H1 (cell line): ENCODE measurements around the gene LRP5. TPM values are rescaled to one million over a fixed set of nuclear protein-coding genes. Genes with fewer than 3 reads are reported as not detected.

Experiments
- CTCF ChIA-PET: fragments of 300-600 bp; sonication (Branson Sonifier 250); formaldehyde crosslinking; loops from one replicate; lab custom pipeline; 2021; ENCODE audit not compliant: partially characterized antibody; lab: Charles Lee
- POLR2A ChIA-PET: fragments of 300-600 bp; sonication (Branson Sonifier 250); formaldehyde crosslinking; loops from one replicate; lab custom pipeline; 2021; ENCODE audit warnings: inconsistent platforms; ENCODE audit not compliant: partially characterized antibody; lab: Charles Lee
- DNase-seq, 2 experiments: peaks; one replicate each; pipeline versions ENCODE4 v3.0.0 to v3.0.0-alpha.2; 2010 to 2022; ENCODE audit warnings: low spot score in 2 of 2, low read depth in 1 of 2, mixed read lengths in 1 of 2
- FAIRE-seq: peaks from 2 replicates; lab custom pipeline; 2011; peaks lifted over from hg19 to GRCh38; lab: Jason Lieb, UNC
- H2AFZ ChIP-seq: 2 replicates; pipeline ENCODE4 v1.8.1; 2012; ENCODE audit warnings: low read length, inconsistent platforms
- H2AK5ac ChIP-seq: 2 replicates; pipeline ENCODE4 v1.6.1; 2013; ENCODE audit warnings: low read depth, low read length
- H2BK120ac ChIP-seq: replicated peaks from 2 replicates; pipeline ENCODE3; 2013; ENCODE audit warnings: low read depth, low read length, inconsistent platforms
- H2BK12ac ChIP-seq: 2 replicates; pipeline ENCODE4 v1.6.1; 2013; ENCODE audit warnings: low read depth, low read length
- H2BK15ac ChIP-seq: 2 replicates; pipeline ENCODE4 v1.6.1; 2013; ENCODE audit warnings: low read length
- H2BK20ac ChIP-seq: 2 replicates; pipeline ENCODE4 v1.6.1; 2013; ENCODE audit warnings: low read length
- H2BK5ac ChIP-seq: 2 replicates; pipeline ENCODE4 v1.6.1; 2013; ENCODE audit warnings: low read depth, low read length
- H3K14ac ChIP-seq: 2 replicates; pipeline ENCODE4 v1.6.1; 2013; ENCODE audit warnings: inconsistent platforms; ENCODE audit not compliant: insufficient read length
- H3K18ac ChIP-seq: 2 replicates; pipeline ENCODE4 v1.6.1; 2013; ENCODE audit warnings: low read length; ENCODE audit errors: extremely low read depth
- H3K23ac ChIP-seq: 2 replicates; pipeline ENCODE4 v1.6.1; 2013; ENCODE audit warnings: inconsistent platforms; ENCODE audit not compliant: insufficient read length
- H3K23me2 ChIP-seq: 2 replicates; pipeline ENCODE4 v1.6.1; 2013; ENCODE audit warnings: low read depth, low read length
- H3K27ac ChIP-seq: 2 replicates; pipeline ENCODE4 v1.6.1; 2011; ENCODE audit warnings: low read depth, low read length, inconsistent platforms
- H3K27me3 ChIP-seq, 4 experiments: replicated peaks in 1 of 4; 1 replicate in 1 of 4; 2 replicates in 3 of 4; pipeline versions ENCODE4 v1.6.1 to v1.8.1; 2011 to 2013; ENCODE audit warnings: low read length in 3 of 4, mild to moderate bottlenecking in 3 of 4, inconsistent platforms in 2 of 4, mixed read lengths in 2 of 4, moderate library complexity in 1 of 4; ENCODE audit not compliant: control insufficient read depth in 3 of 4, insufficient read depth in 3 of 4; ENCODE audit errors: extremely low read depth in 1 of 4
- H3K36me3 ChIP-seq, 4 experiments: 2 replicates each; pipeline versions ENCODE4 v1.6.1 to v1.8.1; 2011 to 2013; ENCODE audit warnings: mild to moderate bottlenecking in 4 of 4, low read length in 3 of 4, moderate library complexity in 2 of 4, control low read depth in 1 of 4, inconsistent platforms in 1 of 4; ENCODE audit not compliant: insufficient read depth in 4 of 4, control insufficient read depth in 2 of 4
- H3K4ac ChIP-seq: replicated peaks from 2 replicates; pipeline ENCODE3; 2013; ENCODE audit warnings: low read length, low read depth, mixed read lengths, inconsistent platforms; ENCODE audit not compliant: insufficient read length
- H3K4me1 ChIP-seq, 4 experiments: replicated peaks in 1 of 4; 1 replicate in 1 of 4; 2 replicates in 3 of 4; pipeline versions ENCODE4 v1.6.1 to v1.8.1; 2011 to 2013; ENCODE audit warnings: low read length in 3 of 4, inconsistent platforms in 2 of 4, mixed read lengths in 1 of 4; ENCODE audit not compliant: insufficient read depth in 4 of 4, control insufficient read depth in 3 of 4
- H3K4me2 ChIP-seq, 2 experiments: 2 replicates each; pipeline versions ENCODE4 v1.6.1 to v1.8.1; 2011 to 2013; ENCODE audit warnings: low read depth in 2 of 2, low read length in 2 of 2, control low read depth in 1 of 2, inconsistent platforms in 1 of 2, mild to moderate bottlenecking in 1 of 2; ENCODE audit not compliant: insufficient read depth in 1 of 2
- H3K4me3 ChIP-seq, 4 experiments: fragments of 200-600, 300-600 bp in 1 of 4; sonication (generic), shearing (Covaris generic), sonication (Bioruptor Twin) in 1 of 4; 2 replicates each; pipeline versions ENCODE4 v1.5.1 to v1.8.1; 2011 to 2016; ENCODE audit warnings: low read length in 4 of 4, low read depth in 3 of 4, control low read depth in 2 of 4, inconsistent platforms in 2 of 4, mild to moderate bottlenecking in 2 of 4, mixed read lengths in 1 of 4, moderate library complexity in 1 of 4; ENCODE audit not compliant: insufficient read depth in 2 of 4; ENCODE audit errors: extremely low read depth in 1 of 4
- H3K56ac ChIP-seq: replicated peaks from 2 replicates; pipeline ENCODE3; 2013; ENCODE audit warnings: low read depth, mild to moderate bottlenecking, mixed read lengths, low read length, inconsistent platforms; ENCODE audit not compliant: insufficient read length
- H3K79me1 ChIP-seq: 2 replicates; pipeline ENCODE4 v1.6.1; 2013; ENCODE audit warnings: low read depth, low read length, control low read depth
- H3K79me2 ChIP-seq, 2 experiments: 2 replicates each; pipeline versions ENCODE4 v1.6.1 to v1.8.1; 2012 to 2013; ENCODE audit warnings: low read length in 2 of 2, mild to moderate bottlenecking in 2 of 2, inconsistent platforms in 1 of 2; ENCODE audit not compliant: insufficient read depth in 2 of 2, control insufficient read depth in 1 of 2
- H3K9ac ChIP-seq, 4 experiments: replicated peaks in 1 of 4; 1 replicate in 1 of 4; 2 replicates in 3 of 4; pipeline versions ENCODE4 v1.6.1 to v1.8.1; 2011 to 2013; ENCODE audit warnings: low read depth in 3 of 4, low read length in 3 of 4, control low read depth in 2 of 4, mild to moderate bottlenecking in 2 of 4, moderate library complexity in 2 of 4, inconsistent platforms in 1 of 4; ENCODE audit errors: extremely low read depth in 1 of 4
- H3K9me3 ChIP-seq, 2 experiments: 2 replicates each; pipeline versions ENCODE4 v1.6.1 to v1.8.1; 2012 to 2013; ENCODE audit warnings: mild to moderate bottlenecking in 2 of 2, moderate library complexity in 2 of 2, control low read depth in 1 of 2, inconsistent platforms in 1 of 2, low read depth in 1 of 2, low read length in 1 of 2, mixed read lengths in 1 of 2; ENCODE audit not compliant: insufficient read depth in 2 of 2
- H4K20me1 ChIP-seq, 2 experiments: replicated peaks in 1 of 2; 2 replicates each; pipeline versions ENCODE3 to v1.8.1; 2011 to 2013; ENCODE audit warnings: inconsistent platforms in 2 of 2, low read length in 2 of 2, mild to moderate bottlenecking in 1 of 2; ENCODE audit not compliant: insufficient read depth in 2 of 2, control insufficient read depth in 1 of 2
- H4K5ac ChIP-seq: 2 replicates; pipeline ENCODE4 v1.6.1; 2013; ENCODE audit warnings: low read length, low read depth, mixed read lengths, inconsistent platforms; ENCODE audit not compliant: insufficient read length
- H4K8ac ChIP-seq: 2 replicates; pipeline ENCODE4 v1.8.0; 2013; ENCODE audit warnings: mild to moderate bottlenecking, moderate library complexity, low read length, inconsistent platforms; ENCODE audit not compliant: insufficient read depth; ENCODE audit errors: extremely low read depth
- H4K91ac ChIP-seq: replicated peaks from 2 replicates; pipeline ENCODE3; 2013; ENCODE audit warnings: low read length, mixed read lengths, inconsistent platforms; ENCODE audit not compliant: insufficient read length
- BCL11A ChIP-seq, 2 experiments: IDR thresholded peaks; one replicate each; pipeline ENCODE4 v1.6.1; 2011; ENCODE audit warnings: low read depth in 2 of 2, low read length in 2 of 2, mild to moderate bottlenecking in 2 of 2
- SUZ12 ChIP-seq: fragments of 200-600 bp; sonication (generic); IDR thresholded peaks from 2 replicates; pipeline ENCODE4 v1.6.1; 2012; ENCODE audit warnings: mild to moderate bottlenecking, inconsistent platforms, low read length, moderate library complexity, mixed read lengths
- TEAD4 ChIP-seq: IDR thresholded peaks from 2 replicates; pipeline ENCODE4 v1.6.1; 2012; ENCODE audit warnings: low read depth, low read length, inconsistent platforms, mixed read lengths
- WGBS, 2 experiments: shearing (Covaris generic) in 1 of 2; methylation state at CpG; one replicate each; pipeline versions ENCODE4 v1.1.6 to v1.1.7; 2013 to 2015; ENCODE audit warnings: low lambda C conversion rate in 2 of 2, mixed read lengths in 2 of 2, inconsistent platforms in 1 of 2, low coverage in 1 of 2, missing lambda C conversion rate in 1 of 2; ENCODE audit not compliant: insufficient replicate concordance in 2 of 2, insufficient coverage in 1 of 2, insufficient read length in 1 of 2; ENCODE audit errors: extremely low coverage in 1 of 2, missing lambda C conversion rate in 1 of 2; 5-methylcytosine and 5-hydroxymethylcytosine counted together
- polyA plus RNA-seq, 7 experiments: library from polyadenylated mRNA; depleted of rRNA in 3 of 7; stranded (reverse) in 5 of 7; unstranded in 2 of 7; fragments of >200 nt in 5 of 7; fragments of 200-250 nt in 2 of 7; gene quantifications; 1 replicate in 5 of 7; 2 replicates in 1 of 7; 4 replicates in 1 of 7; pipeline versions ENCODE4 v1.2.1 to v1.2.3, GENCODE V29; 2011 to 2013; ENCODE audit warnings: missing spikeins in 2 of 7, mixed read lengths in 2 of 7
- total RNA-seq: library from RNA; stranded (reverse); fragmentation: NEBNext Ultra II Directional; extraction: Animal tissue kit (Norgen Biotek cat#: 25700); gene quantifications from 2 replicates; pipeline ENCODE4 v1.2.1, GENCODE V29; 2021
- TF ChIP-seq, protein P1 (sequence below): IDR thresholded peaks from 2 replicates; pipeline ENCODE4 v1.6.1; 2012; ENCODE audit warnings: inconsistent platforms

The LRP5 gene
- total and polyA plus RNA-seq, 2 of the 8 experiments (the other 6 are each of a cell fraction or from before 2014, with no cell fraction given), result 19.0 to 38.9 TPM

DNA sequence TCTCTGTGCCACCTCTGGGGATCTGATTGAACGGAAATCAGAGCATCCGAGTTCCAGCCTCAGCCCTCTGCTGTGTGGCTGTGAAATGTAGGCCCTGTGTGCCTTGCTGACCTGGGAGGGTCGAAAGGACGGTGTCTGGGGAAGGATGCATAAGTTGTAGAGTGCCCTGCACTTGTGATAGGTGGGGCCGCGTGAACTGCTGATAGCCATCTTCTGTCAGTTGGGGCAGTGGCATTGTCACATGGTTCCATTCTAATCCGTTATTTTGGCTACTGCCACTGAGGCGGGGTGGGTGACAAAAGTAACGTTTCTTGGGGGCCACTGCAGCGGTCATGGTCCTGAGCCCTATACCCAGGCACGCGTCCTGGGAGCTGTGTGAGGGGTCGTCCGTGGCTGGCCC lies 63.4 kb downstream of the LRP5 start:
- Histone ChIP-seq H3K18ac (no peak overlapping the region), H3K4me1 (no peaks in the 10 kb centered on the region), H4K20me1 (peaks cover 0 to 1% of the 10 kb centered on the region in 2 experiments), H3K4me3 (no peak overlapping the region), H3K23me2 (no peaks in the 10 kb centered on the region), H4K8ac (no peak overlapping the region), H3K14ac (no peak overlapping the region), H3K23ac (no peak overlapping the region), H3K9ac (no peak overlapping the region), H2BK20ac (no peak overlapping the region), H2BK12ac (no peak overlapping the region), H3K56ac (no peak overlapping the region), H2BK15ac (no peak overlapping the region), H3K27ac (no peak overlapping the region), H2BK120ac (no peak overlapping the region), H3K27me3 (no peaks in the 10 kb centered on the region), H2BK5ac (no peak overlapping the region), H3K4ac (no peak overlapping the region), H2AK5ac (no peak overlapping the region), H3K4me2 (no peak overlapping the region), H3K36me3 (0 out of 8 replicates have a peak, but pooled peaks cover 0 to 4% (median 0%) of the 10 kb centered on the region in 4 experiments), H3K79me1 (no peaks in the 10 kb centered on the region; the same call in 1 of the 2 replicates), H2AFZ (no peak overlapping the region), H4K5ac (no peak overlapping the region), H3K79me2 (no peaks in the 10 kb centered on the region), H3K9me3 (no peaks in the 10 kb centered on the region; a peak in 1 of 4 replicates), H4K91ac (no peak overlapping the region)
- no peak for TF ChIP-seq TEAD4
- TF ChIP-seq SUZ12, result no peak
- no peak for TF ChIP-seq BCL11A (IDR thresholded peaks at IDR 0.05; ENCODE audit: low read depth in 2 of 2, low read length in 2 of 2)
- TF ChIP-seq, protein P1, sequence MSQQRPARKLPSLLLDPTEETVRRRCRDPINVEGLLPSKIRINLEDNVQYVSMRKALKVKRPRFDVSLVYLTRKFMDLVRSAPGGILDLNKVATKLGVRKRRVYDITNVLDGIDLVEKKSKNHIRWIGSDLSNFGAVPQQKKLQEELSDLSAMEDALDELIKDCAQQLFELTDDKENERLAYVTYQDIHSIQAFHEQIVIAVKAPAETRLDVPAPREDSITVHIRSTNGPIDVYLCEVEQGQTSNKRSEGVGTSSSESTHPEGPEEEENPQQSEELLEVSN, result no peak
- 93% methylated on average over 10 of the region's 14 CpGs; no CpG with 5 or more reads in 1 of the 2 experiments for WGBS, 2 experiments
- ChIA-PET CTCF (interaction anchor here (1.0 to 3.4 kb wide), 7 partner anchors 8 to 316 kb away, joined by 3 to 19 read pairs (median 3); no protein-coding TSS in a partner anchor), POLR2A (no interaction called here)
- DNase-seq (no peak), FAIRE-seq (no peak)
